Stimulated activated CD4-positive, alpha-beta T cell treated with anti-CD3 and anti-CD28 coated beads, Interleukin-1b, Interleukin-23, amount 100 ng/mL, for 48 hours (primary cell): ENCODE measurements around the gene FIGN.

Experiments
- DNase-seq: peaks from one replicate; pipeline ENCODE4 v3.0.0-alpha.2; 2020

FIGN gene

DNA sequence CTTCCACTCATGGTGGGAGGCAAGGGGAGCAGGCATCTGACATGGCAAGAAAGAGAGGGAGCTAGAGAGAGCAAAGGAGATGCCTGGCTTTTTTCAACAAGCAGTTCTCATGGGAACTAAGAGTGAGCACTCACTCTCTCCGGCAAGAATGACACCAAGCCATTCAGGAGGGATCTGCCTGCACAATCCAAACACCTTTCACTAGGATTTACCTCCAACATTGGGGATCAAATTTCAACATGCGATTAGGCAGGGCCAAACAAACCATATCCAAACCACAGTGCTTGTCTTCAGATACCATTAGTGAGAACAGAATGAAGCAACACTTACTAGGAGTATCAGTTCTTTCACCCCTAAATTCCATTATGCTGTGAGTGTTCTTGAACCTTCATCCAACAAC, 77.3 kb downstream of the FIGN start:
- DNase-seq, result no peak

DNA sequence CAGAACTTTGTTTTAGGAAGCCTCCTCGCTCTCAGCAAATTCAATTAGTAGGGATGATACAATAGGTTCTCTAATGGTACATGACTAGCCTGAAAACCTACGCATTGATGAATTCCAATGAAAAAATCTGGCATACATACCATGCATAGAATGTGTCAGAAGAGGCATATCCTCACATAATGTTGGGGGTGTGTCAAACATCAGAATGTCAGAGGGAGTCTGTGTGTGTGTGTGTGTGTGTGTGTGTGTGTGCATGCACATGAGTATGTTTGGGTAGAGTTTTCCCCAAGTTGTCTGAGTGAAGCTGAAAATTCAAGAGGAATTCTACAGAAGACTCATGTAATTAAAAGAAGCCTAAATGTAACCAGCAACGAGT, 78.5 kb downstream of the FIGN start:
- no peak for DNase-seq

DNA sequence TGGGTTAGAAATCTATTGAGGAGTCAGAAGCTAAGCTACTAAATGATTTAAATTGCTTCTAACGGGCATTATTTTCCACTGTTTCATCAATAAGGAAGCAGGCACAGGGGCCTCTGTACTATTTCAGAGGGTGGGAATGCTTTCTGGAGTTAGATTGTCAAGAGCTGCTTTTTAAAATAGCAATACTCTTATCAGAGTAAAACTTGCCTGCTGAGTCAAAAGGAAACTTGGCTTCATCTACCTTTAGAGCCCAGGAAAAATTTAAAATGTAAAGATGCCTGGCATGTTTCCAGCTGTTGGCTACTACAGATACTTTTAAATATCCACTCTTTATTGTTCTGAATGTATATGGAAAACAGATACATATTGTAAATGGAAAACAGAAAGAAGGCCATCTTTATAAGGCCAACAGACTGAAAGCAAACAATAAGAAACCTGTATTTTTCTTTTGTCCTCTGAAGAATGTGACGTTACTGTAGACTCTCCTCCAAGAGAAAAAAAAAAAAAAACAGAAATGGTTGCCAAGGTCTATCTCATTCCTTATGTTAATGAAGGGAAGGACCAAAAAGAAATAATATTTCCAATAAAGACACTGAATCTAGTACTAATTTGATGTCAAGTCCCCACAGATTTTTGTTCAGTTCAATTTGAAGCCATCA, 79.1 kb downstream of the FIGN start:
- DNase-seq, result no peak

DNA sequence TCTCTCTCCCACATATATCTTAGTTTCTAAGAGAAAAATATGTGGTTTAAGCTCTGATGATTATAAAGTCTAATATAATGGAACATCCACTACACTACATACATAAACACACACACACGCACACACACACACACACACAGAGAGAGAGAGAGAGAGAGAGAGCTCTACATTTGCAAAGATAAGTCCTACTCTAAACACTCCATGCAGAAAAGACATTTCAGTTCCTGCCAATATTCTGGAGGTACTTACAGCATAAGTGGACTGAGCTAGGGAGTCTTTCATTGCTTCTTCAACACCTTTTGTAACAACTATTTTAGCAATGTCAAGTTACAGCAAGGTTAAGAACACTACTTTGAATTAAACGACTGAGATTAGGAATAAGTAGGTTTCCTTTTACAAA, 80.1 kb downstream of the FIGN start:
- no peak for DNase-seq

DNA sequence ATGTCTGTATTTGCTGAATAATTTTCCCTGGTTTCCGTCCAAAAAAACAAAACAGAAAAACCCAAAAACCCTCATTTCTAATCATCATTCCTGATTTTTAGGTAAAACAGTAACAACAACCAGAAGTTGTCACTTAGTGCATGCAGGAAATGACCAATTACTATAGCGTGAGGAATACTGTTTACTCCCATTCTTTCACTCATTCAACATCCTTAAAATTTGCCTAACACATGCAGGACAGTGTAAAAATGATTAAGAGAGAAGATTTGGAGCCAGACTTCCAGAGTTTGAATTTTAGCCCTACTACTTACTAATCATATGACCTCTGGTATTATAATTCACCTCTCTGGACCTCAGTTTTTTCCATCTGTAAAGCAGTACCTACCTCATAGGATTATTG, 83.1 kb downstream of the FIGN start:
- DNase-seq, result no peak

DNA sequence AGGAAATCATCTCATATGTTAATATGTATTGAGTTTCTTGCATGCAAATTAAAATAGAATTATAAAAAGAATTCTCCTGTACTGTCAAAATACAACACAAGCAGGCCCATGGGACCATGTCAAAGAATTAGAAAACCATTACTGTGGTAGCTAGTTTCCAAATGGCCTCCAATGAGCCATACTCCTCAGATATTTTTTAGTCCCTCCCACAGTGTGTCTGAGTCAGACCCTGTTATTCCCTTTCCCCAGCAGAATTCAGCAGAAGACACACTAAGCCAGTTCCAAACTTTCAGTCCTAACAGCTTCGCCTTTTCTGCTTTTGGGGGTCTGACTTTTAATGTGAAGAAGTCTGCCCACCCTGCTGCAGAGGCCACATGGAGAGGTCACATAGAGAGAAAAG, 86.7 kb downstream of the FIGN start:
- DNase-seq, result no peak

DNA sequence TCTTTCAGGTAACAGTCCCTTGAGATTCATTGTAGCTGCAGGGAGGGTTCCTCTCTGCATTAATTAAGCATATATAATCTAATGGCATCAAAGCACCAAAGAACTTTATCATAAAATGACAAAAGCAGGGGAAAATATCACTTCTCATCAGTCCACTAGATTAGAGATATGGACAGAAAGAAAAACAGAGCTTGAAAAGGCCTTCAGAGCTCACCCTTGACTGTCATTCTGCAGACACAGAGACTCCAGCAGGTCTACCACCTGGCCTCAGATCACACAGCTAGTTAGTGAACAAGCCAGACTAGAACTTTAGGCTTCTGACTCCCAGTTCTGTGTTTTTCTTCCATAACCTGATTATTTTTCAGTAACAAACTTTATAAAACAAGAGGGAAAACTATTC, 88.5 kb downstream of the FIGN start:
- no peak for DNase-seq

DNA sequence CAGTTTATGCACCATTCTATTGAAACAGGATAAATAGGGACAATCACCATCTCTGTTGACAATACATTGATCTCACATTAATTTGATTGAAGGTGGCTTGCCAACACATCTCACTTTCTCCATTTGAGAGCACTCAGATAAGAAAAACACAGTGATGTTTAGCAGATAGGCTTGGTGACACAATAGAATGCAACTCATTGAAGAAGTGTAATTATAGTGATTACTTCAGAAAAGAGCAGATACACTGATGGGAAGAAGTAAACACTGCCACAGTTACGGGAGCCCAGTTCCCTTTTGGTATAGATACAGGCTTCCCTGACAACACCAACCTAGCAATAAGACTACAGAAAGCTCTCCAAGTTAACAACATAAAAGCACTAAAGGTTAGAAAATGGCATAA, 89.1 kb downstream of the FIGN start:
- DNase-seq, result no peak

DNA sequence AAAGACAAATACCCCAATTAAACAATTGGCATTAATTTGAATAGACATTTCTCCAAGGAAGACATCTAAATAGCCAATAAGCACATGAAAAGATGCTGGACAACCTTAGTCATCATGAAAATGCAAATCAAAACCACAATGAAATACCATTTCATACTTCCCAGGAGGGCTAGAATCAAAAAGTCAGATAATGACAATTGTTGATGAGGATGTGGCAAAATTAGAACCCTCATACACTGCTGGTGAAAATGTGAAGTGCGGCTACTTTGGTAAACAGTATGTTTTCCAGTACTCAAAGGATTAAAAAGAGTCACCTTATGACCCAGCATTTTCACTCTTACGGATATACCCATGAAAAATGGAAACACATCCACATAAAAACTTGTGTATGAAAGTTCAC, 91.6 kb downstream of the FIGN start:
- no peak for DNase-seq

DNA sequence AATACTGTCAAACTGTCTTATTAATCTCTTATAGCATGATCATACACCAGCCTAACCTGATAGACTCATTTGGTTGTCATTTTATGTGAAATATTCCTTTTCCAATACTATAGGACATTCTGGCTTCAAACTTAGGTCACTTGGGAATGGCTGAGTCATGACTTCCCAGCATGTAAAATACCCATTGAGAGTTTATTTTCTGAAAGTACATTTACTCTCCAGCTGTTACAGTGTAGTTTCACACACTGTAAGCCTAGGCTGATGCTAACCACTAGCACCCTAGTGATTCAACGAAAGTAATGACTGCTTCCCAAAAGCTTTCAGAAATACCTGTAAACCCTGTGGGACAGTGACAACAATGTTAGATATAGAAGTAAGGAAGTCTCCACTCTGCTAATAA, 93.8 kb downstream of the FIGN start:
- no peak for DNase-seq

DNA sequence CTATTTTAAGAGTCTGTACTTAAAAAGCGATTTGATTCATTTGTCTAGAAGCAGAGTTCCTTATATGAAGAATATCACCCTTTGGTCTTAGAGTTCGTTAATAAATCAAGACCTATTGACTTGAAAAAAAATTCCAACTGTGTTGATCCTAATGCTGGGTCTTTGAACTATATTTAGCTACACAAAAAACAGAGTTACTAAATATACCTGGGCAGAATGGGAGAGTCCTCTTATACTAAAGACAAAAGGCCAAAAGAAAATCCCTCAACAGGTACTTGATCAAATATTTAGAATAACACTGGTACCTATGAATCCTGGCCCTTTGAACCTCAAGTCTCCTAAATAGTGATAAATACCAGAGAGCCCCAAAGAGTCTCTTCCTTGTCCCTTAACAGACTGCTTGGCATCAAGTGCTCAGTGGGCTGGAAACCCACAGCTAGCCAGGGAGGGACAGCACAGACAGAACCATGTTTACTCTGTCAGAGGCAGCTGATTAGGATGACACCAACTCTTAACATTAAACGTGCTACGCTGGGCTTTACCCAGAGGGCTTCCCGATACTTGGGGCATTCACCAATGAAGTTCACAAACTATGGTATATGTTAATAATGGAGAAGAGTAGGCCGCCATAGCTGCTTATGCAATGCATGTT, 95.1 kb downstream of the FIGN start:
- DNase-seq, result no peak

DNA sequence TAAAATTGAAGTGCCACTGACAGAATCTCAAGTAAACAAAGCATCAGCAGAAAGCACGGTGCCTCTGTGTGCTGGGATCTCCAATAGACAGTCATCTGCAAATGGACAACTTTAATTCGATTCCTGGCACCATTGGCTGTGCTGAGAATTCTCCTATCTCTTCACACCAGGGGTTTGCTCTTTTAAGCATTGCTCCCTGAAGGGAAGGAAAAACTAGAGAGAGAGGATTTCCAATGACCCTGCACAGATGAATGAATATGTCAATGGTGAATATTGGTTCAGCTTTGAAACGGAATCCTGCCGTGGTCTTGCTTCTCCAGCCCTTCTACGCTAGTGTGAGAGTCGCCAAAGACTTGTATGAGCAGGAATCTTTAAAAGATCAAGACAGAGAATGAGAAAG, 97.9 kb downstream of the FIGN start:
- DNase-seq, result no peak

DNA sequence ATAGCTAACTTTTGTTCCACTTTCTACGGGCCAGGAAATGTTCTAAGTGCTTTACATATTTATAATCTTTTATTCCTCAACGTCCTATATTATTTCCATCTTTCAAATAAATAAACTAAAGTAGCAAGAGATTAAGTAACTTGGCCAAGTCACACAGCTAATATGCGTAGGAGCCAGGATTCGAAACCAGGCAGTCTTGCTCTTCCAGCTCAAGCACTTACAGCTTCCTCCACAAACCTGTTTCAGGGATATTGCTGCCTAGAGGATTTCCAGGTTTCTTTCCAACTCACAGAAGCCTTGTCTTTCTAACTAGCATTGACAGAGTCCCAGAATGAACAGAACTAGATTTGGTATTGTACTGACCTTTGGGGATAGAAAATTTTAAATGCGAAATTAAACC, 102.5 kb downstream of the FIGN start:
- no peak for DNase-seq

DNA sequence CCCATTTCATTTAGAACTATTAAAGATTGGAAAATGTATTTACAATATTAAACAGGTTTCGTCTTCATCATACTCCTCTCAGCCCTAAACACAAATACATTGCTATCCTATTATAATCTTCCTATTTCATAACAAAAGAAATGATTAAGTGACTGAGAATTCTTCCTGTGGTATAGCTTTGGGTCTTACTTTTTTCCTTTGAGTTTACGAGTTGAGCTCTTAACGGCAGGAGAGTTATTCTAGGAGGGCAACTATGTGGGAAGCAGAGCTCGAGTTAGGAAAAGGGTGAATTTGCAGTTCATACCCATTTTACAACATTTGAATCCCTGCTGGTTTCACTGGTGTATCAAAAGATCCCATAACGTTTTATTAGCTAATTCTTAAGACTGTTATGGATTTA, 105.0 kb downstream of the FIGN start:
- no peak for DNase-seq

DNA sequence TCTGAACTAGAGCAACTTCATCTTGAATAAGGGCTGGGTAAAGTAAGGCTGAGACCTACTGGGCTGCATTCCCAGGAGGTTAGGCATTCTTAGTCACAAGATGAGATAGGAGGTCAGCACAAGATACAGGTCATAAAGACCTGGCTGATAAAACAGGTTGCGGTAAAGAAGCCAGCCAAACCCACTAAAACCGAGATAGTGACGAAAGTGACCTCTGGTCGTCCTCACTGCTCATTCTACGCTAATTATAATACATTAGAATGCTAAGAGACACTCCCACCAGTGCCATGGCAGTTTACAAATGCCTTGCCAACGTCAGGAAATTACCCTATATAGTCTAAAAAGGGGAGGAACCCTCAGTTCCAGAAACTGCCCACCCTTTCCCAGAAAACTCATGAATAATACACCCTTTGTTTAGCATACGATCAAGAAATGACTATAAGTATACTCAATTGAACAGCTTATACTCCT, 109.1 kb downstream of the FIGN start:
- DNase-seq, result no peak

DNA sequence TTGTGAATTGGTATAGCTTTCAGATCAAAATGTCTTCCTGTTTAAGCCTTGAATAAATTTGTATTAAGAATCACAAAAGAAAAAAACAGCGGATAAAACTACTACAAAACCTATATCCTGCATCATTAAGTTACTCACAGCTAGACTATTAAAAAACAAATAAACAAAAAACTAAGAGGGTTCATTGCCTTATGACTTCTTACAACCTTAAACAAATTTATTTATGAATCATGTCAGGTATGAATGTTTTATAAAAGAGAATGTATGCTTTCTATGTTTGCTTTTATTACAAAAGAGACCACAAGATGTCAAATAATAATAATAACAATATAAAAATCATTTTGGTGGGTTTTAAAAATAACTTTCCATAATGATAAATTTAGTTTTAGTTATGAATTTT, 109.6 kb downstream of the FIGN start:
- DNase-seq, result no peak

DNA sequence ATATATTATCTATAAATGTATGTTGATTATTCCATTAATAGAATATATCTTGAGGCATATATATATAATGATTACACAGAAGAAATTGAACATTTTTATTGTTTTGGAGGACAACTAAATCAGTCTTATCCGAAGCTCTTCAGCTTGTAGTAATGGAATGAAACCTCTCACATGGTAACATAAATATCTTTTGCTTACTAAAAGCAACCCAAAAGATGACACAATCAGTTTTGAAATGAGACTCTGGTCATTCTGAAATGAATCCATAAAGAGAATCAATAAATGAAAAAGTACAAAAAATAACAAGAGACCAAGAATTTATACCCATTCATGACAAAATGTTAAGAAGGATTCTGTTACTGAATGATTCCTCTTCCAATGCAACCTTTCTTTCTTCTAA, 110.2 kb downstream of the FIGN start:
- no peak for DNase-seq

DNA sequence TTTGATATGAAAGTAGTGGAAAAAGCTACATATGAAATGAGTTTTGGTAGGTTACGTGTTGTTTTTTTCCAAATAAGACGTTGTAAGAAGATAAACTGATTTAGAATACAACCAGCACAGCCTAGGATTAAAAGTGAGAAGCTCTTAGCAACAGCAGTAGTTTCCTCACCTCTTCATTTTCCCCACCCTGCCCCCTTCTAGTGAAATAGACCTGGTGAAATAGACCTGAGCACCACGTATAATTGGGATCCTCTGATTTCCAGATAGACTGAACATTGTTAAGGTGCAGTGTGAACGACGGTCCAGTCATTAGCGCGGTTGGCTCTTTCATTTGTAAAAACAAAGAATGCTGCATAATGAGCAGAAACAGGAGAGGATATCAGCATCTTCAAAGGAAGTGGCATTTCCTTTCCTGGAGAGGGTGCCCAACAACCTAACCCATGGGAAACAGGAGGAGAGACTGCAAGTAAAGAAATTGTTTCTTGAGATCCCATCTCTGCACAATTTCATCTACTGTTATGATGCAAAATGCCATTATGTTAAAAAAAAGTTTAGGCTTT, 114.3 kb downstream of the FIGN start:
- no peak for DNase-seq

DNA sequence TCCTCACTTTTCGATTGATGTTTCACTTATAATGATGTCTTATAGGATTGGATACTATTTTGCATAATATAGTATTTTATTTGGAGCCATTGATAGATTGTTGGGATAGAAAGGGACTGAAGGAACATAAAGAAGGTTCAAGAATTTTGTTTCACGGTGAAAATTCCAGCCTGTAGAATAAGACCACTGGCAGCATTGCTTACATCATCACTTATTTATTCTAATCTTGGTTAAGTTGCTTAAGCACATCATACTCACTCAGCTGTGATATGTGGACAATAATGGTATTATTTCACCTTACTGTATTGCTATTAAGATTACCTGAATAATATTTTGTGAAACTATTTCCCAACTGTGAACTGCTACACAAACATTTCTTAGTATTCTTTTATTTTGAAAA, 118.3 kb downstream of the FIGN start:
- no peak for DNase-seq

DNA sequence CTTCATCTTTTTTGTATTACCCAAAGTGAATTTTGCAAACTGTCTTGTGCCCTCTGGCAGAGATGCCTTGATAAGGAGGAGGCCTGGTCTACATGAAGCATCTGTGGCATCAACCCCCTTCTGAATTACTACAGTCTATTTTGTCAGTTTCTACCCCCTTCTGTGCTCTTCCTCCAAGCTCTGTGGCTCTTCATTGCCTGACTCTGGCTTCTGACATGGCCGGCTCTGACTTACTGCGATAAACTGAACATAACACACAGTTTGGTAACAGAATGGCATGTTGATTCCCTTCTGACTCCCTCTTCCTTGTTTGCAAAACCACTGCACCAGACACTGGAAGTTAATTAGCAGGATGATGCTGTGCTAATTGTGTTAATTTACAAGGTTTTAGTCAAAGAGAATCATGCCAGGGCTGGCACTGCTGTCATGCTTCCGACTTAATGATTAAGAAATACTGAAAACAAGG, 122.5 kb downstream of the FIGN start:
- DNase-seq, result no peak

DNA sequence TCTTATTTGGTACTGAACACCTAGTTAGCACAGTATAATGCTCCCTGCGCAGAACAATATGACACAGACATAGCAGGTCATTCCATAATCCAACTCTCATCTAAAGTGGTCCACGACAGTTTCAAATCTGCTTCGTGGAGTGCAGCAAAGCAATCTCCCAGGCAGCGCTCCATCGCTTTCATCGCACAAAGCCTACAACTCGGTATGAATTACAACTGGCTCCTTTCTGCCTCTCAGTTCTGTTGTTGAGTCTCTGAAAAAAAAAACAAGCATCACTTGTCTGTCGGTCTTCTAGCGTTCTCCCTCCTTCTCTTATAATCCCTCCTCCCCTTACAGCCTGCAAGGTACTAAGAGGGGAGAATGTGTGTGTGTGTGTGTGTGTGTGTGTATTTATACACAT, 123.5 kb downstream of the FIGN start:
- no peak for DNase-seq

DNA sequence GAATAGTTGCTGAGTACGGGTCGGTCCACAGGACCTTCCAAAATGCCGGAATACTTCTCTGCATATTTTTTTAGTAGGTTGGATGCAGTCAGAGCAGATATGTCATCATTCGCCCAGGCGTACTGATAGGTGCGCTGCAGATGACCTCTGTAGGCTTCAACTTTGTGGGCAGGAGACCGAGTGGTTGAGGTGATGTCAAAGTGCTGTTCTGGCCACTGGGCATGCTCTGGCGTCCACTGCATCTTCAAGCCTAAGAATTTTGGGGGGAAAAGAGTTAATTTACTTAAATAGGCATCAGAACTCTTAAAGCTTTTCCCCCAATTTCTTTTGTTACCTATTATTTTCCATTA, 124.3 kb downstream of the FIGN start:
- no peak for DNase-seq

DNA sequence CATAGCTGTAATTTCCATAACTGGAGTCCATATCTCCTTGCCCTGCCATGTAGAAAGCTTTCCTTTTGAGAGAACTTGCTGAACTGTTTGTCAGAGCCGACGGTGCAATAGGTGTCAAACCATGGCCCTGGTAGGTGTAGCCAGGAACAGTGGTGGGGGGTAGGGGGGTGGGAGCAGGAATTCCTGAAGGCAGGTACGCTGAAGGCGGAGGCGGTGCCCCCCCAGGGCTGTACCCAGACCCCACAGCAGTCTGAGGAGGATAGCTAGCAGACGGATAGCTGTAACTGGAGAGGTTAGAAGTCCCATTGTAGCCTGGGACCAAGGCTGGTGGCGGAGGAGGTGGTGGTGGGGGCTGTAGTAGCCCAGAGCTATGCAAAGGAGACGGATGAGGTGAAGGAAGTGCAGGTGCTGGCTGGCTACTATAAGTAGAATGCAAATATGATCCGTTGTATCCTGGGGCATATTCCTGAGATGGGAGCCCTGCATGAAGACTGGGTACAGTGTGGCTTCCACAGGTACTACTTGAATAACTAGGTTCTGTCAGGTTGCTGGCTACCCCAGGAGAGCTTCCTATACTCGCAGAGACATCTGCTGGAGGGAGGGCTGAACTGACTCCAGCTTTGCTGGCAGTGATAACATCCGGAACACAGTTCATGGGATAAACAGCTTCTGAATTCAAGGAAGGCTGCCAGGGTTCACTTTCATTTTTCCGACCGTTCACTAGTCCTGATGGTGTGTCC, 124.8 kb downstream of the FIGN start:
- DNase-seq, result no peak

DNA sequence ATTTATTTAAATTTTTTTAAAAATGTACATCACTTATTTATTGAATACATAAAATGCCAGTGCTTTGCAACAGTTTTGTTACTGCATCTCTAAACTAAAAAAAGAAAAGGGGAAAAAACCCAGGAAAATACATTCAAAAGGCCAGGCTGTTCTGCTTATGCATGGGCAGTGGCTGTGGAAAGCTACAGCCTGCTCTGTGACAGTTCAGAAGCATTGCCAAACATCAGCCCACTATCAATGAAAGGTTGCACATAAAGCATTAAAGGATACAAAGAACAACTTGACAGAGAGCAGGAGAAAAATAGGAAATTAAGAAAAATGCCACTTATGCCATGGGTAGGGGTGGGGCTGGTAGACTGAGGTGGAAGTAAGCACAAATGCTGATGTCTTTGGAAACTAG, 128.2 kb downstream of the FIGN start:
- DNase-seq, result no peak
